Astrocyte of the spinal cord (primary cell): ENCODE data around the gene SLC4A2.

Experiments used
- DNase-seq: peaks from one replicate; pipeline ENCODE4 v3.0.0; 2011; ENCODE audit warnings: low read depth, low spot score
- H3K4me3 ChIP-seq: 2 replicates; pipeline ENCODE4 v1.5.1; 2011; ENCODE audit warnings: low read depth, mild to moderate bottlenecking, low read length, moderate library complexity
- in situ Hi-C: cut with HindIII; loops from 2 replicates; pipeline ENCODE4 v1.10.0; 2017; ENCODE audit warnings: low sequenced_read_pairs
- TF ChIP-seq, protein P1 (sequence below): IDR thresholded peaks from 2 replicates; pipeline ENCODE4 v1.5.1; 2012; ENCODE audit warnings: low read depth, mild to moderate bottlenecking, low read length, inconsistent platforms

The SLC4A2 gene

DNA sequence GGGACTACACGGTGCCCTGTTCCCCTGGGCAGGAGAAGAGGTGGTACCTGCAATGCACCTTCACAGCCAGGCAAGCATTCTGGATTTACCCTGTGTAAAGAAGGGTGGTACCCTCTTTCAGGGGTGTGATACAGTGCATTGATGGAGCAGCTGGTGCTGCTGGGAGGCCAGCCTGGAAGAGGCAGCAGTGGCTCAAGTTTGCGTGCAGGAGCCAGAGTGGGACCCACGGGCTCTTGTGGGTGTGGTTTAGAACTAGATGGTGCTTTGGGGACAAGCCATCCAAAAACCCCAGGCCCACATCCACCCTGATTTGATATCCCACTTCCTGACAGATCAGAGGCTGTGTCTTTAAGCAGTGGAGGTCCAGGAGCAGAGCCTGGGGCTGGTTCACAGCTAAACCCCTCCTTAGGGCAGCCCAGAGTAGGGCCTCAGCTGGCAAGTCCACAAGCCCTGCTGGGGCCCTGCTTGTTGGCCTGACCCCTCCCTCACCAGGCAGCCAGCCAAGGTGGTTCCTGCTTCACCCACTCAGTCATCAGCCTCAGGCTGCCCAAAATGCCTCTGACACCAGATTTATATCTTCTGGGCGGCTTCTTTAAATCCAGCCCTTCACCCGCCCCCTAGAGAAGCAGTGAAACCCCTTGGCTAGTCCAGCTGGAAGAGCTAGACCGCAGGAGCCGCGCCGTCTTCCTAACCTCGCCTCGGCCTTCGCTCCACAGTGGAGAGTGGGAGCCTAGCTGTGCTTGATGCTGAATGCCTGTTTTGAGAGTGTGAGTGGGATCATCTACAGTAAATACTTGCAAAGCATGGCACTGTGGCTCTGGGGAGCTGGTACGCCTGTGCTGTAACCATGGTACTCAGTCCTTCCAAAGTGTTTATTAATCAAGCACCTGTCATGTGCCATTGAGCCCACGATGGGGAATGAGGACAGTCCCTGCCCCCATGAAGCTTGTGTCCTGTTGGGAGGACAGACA, 12.5 kb upstream of the SLC4A2 start:
- TF ChIP-seq, protein P1, sequence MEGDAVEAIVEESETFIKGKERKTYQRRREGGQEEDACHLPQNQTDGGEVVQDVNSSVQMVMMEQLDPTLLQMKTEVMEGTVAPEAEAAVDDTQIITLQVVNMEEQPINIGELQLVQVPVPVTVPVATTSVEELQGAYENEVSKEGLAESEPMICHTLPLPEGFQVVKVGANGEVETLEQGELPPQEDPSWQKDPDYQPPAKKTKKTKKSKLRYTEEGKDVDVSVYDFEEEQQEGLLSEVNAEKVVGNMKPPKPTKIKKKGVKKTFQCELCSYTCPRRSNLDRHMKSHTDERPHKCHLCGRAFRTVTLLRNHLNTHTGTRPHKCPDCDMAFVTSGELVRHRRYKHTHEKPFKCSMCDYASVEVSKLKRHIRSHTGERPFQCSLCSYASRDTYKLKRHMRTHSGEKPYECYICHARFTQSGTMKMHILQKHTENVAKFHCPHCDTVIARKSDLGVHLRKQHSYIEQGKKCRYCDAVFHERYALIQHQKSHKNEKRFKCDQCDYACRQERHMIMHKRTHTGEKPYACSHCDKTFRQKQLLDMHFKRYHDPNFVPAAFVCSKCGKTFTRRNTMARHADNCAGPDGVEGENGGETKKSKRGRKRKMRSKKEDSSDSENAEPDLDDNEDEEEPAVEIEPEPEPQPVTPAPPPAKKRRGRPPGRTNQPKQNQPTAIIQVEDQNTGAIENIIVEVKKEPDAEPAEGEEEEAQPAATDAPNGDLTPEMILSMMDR: no peak
- peak; percentile 53 for DNase-seq
- in situ Hi-C loops: no loop called here
- no peak overlapping the region for H3K4me3 ChIP-seq

DNA sequence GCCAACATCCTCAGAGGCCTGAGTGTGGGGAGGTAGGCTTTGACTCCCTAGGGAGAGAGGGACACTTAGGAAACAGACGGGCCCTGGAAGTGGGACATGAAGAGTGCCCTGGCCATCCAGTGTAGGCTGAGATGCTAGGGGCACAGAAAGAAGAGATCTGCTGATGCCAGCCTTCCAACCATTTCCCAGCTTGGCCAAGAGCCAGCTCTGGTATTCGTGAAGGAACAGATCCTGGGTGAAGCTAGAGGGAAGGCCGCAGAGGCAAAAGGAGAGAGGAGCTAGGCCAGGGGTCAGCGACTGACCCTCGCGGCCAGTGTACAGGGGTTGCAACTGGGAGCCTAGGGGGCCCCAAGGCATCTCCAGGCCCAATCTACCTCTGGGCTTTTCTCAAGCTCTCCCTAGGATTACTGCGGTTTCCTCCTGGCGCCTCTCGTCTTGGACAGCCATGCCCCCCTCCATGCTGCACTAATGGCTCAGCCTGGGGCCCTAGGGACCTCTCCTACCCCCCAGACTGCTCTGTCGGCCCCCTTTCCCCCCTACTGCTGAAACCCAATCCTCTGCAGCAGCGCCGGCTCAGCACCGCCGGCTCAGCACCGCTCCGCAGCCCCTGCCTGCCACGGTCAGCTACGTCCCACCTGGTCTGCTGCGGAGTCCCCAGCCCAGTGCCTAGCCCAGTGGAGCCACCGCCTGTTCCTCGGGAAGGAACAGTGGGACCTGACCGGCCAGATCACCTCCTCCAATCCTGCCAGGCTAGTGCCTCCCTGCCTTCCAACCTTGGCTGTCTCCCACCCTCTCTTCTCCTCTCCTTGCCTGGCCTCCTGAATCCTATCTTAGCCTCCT, 11.2 kb upstream of the SLC4A2 start, which contains the start of gene ASIC3:
Gene ASIC3, plus strand, starts transcription at position 556 of the 840 bp plus-strand sequence. CDS start 355 bp downstream, outside the sequence.
- H3K4me3 ChIP-seq: no peak within 1 kb of the TSS
- in situ Hi-C loops: no loop called here
- TF ChIP-seq, protein P1: no peak
- DNase-seq: no peak

DNA sequence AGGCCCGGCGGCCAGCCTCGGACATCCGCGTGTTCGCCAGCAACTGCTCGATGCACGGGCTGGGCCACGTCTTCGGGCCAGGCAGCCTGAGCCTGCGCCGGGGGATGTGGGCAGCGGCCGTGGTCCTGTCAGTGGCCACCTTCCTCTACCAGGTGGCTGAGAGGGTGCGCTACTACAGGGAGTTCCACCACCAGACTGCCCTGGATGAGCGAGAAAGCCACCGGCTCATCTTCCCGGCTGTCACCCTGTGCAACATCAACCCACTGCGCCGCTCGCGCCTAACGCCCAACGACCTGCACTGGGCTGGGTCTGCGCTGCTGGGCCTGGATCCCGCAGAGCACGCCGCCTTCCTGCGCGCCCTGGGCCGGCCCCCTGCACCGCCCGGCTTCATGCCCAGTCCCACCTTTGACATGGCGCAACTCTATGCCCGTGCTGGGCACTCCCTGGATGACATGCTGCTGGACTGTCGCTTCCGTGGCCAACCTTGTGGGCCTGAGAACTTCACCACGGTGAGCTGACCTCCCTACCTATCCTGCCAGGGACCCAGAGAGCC, 10.4 kb upstream of the SLC4A2 start:
- TF ChIP-seq, protein P1: no peak
- no peak overlapping the region for H3K4me3 ChIP-seq
- in situ Hi-C loops: no loop called here
- DNase-seq: no peak

GRCh38 chr7:151051108-151051507, 8.3 kb upstream of the SLC4A2 start:
- TF ChIP-seq, protein P1: no peak
- in situ Hi-C loops: no loop called here
- H3K4me3 ChIP-seq: no peak overlapping the region
- DNase-seq: peak; percentile 72

DNA sequence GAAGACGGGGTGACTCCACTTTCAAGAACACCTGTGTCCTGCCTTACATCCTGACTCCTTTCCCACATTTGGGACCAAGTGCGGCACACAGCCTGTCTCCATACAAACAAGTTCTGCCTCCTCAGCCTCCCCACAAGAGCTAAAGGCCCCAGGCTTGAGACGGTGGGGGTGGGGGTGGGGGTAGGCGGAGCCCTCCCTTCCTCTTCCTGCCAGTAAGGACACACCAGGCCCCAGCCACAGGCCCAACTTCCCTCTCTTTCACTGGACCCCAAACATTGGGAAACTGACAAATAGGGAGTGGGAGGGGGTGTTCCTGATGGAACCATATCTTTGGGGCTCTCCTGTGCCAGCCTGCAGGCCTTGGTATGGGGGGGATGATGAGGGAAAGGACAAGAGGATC, 6.3 kb upstream of the SLC4A2 start:
- in situ Hi-C loops: no loop called here
- DNase-seq: no peak
- TF ChIP-seq, protein P1: no peak
- H3K4me3 ChIP-seq: no peak overlapping the region

DNA sequence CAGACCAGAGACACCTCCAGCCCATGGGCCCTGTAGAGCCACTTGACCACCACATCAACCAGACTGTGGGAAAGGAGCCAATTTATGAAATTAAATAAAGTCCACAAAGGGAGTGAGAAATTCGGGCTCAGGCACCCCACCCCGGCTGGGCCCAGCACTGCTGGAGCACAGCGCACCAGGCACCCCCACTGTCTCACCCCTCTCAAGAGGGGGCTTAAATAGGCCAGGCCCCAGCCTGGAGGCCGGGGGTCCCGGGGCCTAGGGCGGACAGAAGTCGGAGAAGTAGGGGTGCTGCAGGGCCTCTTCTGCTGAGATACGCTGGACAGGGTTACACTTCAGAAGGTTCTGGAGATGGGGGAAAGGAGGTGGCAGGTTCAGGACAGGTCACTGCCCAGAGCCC, 5.6 kb upstream of the SLC4A2 start:
- TF ChIP-seq, protein P1: no peak
- in situ Hi-C loops: no loop called here
- no peak overlapping the region for H3K4me3 ChIP-seq
- no peak for DNase-seq
